GM20431 (cell line): ENCODE results near the gene ICAM5.

Source experiments
- in situ Hi-C: fragments of 300-500 bp; cut with MseI, MboI; formaldehyde crosslinking; loops from one replicate; pipeline ENCODE4 v1.15.0; 2020; ENCODE audit warnings: low sequenced_read_pairs; ENCODE audit not compliant: unreplicated experiment

Gene ICAM5

GRCh38 chr19:10290357-10290875, 664 bp downstream of the ICAM5 start:
- in situ Hi-C loops: no loop called here

- in situ Hi-C loops: no loop called here
These were observed 1.3 kb downstream of the ICAM5 start for GRCh38 chr19:10290876-10291553.

- in situ Hi-C loops: no loop called here
These were observed 1.9 kb downstream of the ICAM5 start for GRCh38 chr19:10291554-10292205.

GRCh38 chr19:10292206-10292788, 2.5 kb downstream of the ICAM5 start:
- in situ Hi-C loops: no loop called here

- in situ Hi-C loops: no loop called here
These were observed 3.3 kb downstream of the ICAM5 start for GRCh38 chr19:10292789-10293636.

- in situ Hi-C loops: no loop called here
These were observed 4.0 kb downstream of the ICAM5 start for GRCh38 chr19:10293637-10294367.

GRCh38 chr19:10294368-10294697, 4.6 kb downstream of the ICAM5 start:
- in situ Hi-C loops: no loop called here

- in situ Hi-C loops: no loop called here
These were observed 5.6 kb downstream of the ICAM5 start for GRCh38 chr19:10295305-10295846.

- in situ Hi-C loops: no loop called here
These were observed 6.3 kb downstream of the ICAM5 start for GRCh38 chr19:10295847-10296591.

GRCh38 chr19:10299545-10300458, 10.1 kb downstream of the ICAM5 start:
- in situ Hi-C loops: no loop called here

GRCh38 chr19:10305139-10305806, 15.5 kb downstream of the ICAM5 start:
- in situ Hi-C loops: no loop called here

- in situ Hi-C loops: no loop called here
These were observed 16.6 kb downstream of the ICAM5 start for GRCh38 chr19:10306327-10306726.

- in situ Hi-C loops: no loop called here
These were observed 19.7 kb downstream of the ICAM5 start, which contains the start of gene ZGLP1 for GRCh38 chr19:10309423-10309822. Gene ZGLP1, minus strand, starts transcription at chr19:10309815.

- in situ Hi-C loops: no loop called here
These were observed 25.8 kb downstream of the ICAM5 start, which contains the start of gene FDX2 for GRCh38 chr19:10315335-10316214. Gene FDX2, minus strand, starts transcription at chr19:10316015. Its CDS starts 19 bp downstream, at chr19:10315996.

GRCh38 chr19:10316229-10317044, 26.7 kb downstream of the ICAM5 start:
- in situ Hi-C loops: no loop called here
